Fibroblast of gingiva (primary cell): Measurements from ENCODE around the gene AKR7A3.
A peak's percentile ranks its signal among the peaks of the same experiment; 100 is the strongest.
"Not testable (repeated sequence)": the region's sequence is repeated elsewhere in the genome, so short reads cannot be mapped to it uniquely, and the experiment has no call there.

Experiments
- DNase-seq: peaks from one replicate; pipeline ENCODE4 v3.0.0-alpha.2; 2011; ENCODE audit warnings: low read depth

Gene AKR7A3

DNA sequence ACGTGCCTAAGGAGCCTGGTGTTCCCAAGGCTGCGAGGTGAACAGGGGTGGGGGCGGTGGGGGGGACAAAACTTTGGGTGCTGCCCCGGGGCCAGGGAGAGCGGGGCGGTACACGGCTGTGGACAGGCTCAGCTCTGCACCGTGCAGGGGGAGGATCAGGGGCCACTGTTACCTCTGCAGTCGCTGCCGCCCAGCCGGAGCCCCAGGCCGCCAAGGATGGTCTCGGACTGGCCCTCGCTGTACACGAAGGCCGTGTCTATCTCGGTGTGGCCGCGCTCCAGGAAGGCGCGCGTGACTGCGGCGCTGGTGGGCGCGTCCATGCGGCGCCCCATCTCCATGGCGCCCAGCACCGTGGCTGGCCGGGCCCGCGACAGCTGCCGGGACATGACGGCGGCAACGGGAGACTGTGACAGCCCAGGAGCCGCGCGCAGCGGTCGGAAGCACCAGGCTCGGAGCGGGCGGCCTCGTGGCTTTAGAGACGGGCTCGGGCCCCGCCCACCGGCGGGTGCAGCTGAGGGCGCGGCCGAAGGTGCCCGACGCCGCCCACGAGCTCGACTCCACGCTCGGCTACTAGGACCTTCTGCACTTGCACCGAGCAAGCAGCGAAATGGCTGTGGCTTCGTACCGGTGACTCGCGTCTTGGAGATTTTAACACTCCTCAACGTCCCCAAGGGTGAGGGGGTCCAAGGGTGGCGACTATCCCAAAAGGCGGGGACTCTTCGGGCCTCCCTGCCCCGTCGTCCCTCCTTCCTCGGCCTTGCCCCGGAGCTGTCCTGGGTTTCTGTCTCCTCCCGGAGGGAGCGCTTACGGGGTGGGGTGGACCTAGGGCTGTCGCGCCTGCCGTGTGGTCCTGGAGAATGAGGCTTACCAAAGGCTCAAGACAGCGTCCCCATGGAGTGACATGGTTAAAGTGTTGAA, at the start of gene AKR7A3:
TSS of gene AKR7A3 (minus strand) at position 447 of the 918 bp plus-strand sequence. CDS start at position 386, 61 bp downstream.
- DNase-seq, result not testable (repeated sequence)

DNA sequence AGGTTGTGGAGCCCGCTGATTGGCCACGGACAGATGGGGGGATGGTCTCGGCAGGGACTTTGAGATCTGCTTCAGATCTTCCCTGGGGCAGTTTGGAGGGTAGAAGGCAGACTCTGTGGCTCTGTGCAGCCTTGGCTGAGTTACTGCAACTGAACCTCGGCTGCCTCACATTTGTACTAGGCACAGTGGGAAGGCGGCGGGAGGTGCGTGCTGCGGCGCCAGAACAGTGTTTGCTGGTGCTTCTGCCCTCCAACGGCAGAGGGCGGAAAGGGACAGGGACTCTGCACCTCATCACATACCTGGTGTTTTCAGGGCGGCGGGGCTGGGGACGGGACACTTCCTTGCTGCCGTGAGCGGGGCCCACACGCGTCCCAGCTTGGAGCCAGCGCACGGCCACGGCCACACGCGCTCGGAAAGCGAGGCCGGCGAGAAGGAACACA, 49.8 kb upstream of the AKR7A3 start:
- DNase-seq, result peak; percentile 21

DNA sequence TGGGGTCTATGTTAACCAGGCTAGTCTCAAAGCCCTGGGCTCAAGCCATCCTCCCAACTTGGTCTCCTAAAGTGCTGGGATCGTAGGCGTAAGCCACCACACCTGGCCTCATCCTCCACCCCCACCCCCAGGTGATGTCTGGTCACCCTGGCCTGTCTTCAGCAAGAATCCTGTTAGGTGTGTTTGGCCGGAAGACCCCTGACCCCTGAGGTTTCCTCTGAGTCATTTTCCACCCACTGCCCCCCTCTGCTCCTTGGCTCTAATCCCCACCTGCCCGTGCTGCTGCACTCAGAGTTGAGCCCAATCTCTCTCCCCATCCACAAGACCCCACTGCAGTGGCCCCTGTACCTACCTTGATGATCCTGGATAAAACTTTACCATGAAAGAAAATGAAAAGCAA, 48.7 kb upstream of the AKR7A3 start:
- no peak for DNase-seq

DNA sequence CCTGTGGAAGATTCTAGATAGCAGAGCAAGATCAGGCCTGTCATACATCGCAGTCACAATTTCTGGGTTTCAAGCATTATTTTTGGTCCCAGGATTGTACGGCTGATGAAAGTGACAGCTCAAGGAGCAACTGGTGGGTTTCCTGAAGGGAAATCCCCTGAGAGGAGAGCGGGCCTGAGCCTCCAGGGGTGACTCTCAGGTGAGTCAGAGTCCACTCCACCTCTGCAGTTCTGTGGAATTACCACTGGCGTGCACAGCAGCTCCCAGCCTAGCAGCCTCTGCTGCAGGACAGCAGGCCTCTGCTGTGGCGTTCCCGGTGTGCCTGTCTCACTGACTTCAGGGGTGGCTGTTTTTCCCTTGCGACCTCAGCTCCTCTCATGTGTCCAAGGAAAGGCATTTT, 48.0 kb upstream of the AKR7A3 start:
- DNase-seq, result no peak

DNA sequence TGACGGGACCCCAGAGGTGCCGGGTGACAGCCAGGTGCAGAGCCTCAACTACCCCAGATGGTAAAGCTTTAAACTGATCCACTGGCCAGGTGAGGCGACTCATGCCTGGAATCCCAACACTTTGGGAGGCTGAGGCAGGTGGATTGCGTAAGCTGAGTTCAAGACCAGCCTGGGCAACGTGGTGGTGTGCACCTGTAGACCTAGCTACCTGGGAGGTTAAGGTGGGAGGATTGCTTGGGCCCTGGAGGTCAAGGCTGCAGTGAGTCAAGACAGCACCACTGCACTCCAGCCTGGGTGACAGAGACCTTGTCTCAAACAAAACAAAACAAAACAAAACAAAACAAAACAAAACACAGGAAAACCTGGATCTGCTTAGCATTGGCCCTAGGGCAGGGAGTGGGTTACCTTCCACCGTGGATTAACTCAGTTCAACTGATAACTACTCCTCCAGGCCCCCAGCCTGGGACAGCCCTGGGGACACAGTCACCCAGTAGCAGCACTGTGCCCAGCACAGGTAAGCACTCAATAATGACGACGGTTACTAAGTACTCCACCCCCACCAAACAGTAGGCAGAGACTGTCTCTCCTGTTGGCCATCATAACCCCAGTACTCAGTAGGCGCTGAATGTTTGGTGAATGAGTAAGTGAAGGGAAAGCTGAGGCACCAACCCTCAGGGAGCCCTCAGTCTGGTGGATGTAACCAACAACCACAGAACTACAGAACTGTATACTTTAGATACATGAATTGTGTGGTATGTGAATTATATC, 45.2 kb upstream of the AKR7A3 start:
- no peak for DNase-seq

DNA sequence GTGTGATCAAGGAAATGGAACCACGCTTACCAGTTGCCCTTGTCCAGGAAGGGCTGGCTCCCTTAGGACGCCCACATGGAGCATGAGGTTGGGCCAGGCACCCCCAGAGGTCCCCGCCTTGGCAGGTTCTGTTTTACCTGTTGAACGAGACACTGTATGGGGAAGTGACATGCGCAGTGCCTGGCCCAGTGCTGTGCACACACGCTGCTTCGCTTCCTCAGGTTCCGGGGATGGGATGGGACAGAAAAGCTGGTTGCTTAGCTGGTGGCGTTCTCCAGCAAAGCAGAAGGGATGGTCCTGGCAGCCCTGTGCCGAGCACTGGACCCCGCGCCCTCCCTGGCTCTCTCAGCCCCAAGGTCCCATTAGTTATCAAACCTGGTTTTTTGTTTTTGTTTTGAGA, 44.3 kb upstream of the AKR7A3 start:
- no peak for DNase-seq

DNA sequence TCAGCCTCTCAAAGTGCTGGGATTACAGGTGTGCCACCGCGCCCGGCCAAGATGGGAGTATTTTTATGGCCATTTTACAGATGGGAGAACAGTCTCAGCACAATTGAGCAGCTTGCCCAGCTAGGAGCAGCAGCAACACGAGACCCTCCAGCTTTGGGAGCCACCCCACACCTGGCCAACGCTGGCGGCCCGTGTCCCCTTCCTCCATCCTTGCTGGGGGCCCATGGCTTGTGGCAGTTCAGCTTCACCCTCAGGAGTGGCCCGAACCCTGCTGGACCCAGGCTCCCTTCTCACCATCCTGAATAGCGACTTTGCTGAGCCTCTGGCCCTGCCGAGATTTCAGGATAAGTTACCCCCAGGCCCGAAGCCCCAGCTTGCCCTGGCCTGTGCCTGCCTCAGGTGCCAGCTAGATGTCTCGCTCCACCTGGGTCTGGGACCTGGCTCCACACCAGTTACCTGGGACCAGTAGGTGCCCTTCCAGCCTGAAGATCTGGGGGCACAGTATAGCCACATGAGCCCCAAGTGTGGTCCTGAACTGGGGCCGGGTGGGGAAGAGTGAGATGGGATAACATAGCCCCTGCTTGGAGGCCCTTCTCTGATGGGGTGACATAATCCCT, 42.8 kb upstream of the AKR7A3 start:
- no peak for DNase-seq

DNA sequence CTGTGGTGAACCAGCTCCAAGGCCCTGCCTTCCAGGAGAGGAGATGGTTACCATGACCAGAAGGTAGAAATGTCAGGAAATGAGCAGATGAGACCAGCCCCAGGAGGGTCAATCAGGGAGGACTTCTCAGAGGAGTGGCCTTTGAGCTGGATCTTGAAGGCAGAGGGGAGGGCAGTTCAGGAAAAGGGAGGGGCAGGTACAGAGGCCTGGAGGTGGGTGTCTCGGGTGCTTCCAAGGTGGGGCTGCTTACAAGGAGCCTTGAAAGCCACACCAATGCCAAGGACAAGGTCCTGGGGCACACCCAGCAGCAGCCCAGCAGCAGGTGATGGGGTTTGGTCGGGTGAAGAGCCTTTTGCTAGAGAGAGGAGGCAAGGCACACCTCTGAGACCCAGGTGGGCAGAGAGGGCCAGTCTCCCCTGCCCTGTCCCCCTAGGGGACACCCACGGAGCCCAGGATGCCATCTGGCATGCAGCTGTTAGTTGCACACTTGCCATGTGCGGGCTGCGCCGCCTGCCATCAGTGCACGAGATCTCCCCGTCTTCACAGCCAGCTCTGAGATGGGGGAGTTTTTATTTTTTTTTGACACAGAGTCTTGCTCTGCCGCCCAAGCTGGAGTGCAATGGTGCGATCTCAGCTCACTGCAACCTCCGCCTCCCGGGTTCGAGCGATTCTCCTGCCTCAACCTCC, 42.0 kb upstream of the AKR7A3 start:
- DNase-seq, result no peak

DNA sequence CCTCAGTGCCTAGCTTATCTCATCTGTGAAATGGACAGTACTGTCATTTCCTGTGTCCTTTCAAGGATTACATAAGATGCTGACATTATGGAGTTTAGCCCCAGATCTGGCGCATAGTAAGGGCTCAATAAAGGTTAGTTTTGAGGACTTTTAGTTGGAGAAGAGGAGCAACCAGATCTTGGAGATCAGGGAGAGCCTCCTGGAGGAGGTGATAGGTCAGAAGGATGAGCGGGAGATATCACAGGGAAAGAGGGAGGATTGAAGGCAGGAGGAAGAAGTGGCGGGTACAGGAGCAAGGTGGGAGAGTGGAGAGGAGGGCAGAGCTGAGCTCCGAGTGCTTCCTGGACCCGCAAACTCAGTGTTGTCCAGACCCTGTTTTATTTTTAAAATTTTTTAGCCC, 41.0 kb upstream of the AKR7A3 start:
- DNase-seq, result no peak

DNA sequence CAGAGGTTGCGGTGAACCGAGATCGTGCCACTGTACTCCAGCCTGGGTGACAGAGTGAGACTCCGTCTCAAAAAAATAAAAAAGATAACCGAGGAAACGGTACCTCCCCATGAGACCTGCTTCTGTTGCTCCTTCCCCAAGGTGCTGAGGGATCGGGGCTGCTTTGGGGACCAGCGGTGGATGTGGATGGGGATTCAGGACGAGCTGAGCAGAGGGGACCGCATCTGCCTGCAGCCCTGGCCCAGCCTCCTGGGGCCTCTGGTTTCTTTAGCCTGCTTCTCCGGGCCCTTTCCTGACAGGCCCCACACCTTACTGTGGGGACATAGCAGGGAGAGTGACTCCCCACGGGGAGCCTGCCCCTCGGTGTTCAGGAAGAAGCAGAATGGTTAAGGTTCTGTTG, 40.6 kb upstream of the AKR7A3 start:
- no peak for DNase-seq

DNA sequence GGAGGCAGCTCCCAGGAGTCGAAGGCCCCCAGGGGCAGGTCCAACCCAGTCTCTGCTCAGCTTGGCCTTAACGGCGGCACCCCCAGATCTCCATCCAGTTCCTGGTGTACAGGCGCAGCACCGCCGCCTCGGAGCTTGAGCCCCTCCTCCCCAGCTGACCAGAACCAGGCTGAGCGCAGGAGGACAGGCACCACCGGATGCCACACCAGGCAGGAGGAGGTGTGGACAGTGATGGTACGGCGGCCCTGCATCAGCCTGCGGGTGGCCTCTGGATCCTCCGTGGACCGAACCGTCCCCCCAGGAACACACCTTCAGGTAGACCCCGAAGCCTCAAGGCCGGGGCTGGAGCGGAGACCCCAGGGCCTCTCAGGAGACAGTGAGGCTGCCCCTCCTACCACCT, 39.9 kb upstream of the AKR7A3 start:
- no peak for DNase-seq

DNA sequence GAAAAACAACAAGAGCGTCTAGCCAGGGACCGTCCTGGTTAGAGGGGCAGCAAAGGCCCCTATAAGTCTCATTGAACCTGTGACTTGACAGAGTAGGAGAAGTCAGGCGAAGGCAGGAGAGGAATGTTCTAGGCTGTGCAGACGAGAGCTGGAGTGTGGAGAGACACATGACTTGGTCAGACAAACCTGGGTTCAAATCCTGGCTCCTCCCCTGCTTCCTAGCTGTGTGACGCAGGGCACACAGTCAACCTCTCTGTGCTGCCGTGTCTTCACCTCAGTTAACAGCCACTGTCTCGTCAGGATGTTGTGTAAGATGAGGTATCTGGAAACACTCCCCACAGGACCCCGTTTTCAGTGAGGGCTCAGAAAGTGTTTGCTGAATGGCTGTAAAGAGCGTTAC, 39.2 kb upstream of the AKR7A3 start:
- no peak for DNase-seq

DNA sequence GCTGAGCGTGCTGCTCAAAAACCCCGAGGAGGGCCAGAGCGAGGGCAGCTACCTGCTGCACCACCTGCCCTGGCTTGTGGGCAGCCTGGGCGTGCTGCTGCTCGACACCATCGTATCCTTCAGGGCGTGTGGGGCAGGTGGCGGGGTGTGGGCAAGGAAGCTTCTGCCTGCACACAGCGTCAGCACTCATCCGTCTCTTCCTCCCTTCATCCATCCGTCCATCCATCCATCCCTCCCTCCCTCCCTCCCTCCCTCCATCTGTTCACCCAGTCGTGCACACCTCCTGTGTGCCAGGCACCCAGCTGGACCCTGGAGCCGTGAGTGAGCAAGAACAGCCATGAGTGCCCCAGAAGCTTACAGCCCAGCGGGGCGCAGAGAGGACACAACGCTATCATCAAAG, 38.7 kb upstream of the AKR7A3 start:
- DNase-seq, result no peak

DNA sequence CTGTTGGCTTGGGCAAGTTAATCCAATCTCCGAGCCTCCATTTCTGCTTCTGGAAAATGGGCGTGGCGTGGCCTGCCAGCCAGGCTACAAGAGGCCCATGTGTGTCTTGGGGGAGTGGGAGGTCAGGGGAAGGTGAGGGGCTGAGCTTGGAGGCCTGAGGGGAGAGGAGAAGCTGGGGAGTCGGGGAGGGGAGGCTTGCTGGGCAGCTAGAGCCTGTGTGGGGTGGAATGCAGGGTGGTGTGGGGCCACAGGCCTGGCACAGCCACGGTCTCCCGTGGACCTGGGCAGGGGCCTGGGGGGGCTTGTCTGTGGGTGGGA, 38.1 kb upstream of the AKR7A3 start:
- DNase-seq, result no peak

DNA sequence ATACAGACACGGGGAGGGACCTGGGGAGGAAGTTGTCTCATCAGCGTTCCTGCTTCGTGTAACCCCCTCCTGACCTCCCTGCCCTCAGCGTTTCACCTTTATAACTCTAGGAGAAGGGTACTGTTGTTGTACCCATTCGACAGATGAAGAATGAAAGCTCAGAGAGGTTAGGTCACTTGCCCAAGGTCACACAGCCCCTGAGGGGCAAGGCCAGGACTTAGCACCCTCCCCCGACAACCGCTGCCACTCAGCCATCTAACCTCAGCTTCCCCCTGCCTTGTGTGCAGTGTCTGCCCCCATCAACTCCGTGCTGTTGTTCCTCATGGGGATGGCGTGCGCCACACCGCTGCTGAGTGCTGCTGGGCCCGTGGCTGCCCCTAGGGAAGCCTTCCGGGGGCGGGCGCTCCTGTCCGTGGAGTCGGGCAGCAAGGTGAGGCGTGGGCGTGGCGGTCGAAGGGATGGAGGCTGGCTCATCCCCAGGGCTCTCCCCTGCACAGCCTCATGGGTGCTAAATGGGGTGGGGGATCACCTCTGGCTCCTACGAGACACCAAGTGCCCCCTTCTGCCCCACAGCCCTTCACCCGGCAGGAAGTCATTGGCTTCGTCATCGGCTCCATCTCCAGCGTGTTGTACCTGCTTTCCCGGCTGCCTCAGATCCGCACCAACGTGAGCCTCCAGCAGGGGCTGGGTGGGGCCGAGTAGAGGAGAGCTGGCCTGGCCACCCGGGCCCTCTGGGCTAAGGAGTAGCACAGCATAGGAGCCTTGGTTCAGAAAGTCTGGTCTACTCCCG, 37.6 kb upstream of the AKR7A3 start:
- no peak for DNase-seq

DNA sequence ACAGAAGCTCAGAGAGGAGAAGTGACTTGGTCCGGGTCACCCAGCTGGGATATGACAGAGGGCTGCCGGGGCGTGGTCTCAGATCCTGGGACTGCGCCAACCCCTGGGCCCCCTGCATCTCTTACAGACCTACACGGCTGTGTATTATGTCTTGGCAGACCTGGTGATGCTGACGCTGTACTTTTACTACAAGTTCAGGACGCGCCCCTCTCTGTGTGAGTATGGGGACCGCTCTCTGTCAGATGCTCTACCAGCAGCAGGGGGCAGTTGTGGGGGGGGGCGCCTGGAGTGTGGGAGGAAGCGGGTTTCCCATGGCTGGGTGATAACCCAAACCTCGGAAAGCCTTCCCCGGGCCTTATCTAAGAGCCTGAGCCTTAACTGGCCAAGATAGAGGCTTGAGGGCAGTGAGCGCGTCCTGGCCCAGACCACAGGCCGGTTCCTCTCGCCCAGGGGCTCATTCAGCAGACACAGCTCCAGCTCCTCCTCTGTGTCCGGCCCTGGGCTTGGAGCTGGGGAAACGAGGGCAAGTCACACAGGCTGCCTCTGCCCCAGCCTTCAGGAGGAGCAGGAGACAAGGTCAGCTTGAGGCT, 36.9 kb upstream of the AKR7A3 start:
- no peak for DNase-seq

DNA sequence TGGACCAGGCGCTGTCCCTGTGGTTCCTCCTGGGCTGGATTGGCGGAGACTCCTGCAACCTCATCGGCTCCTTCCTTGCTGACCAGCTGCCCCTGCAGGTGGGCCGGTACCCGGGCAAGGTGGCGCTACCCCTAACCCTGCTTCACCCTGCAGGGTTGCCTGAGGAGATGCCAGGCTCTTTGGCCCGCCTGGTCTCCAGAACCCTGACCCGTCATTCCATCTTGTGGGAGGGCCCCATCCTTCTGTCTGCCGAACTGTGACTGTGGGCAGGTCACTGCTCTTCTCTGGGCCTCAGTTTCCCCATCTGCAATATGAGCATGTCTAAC, 36.1 kb upstream of the AKR7A3 start:
- no peak for DNase-seq

DNA sequence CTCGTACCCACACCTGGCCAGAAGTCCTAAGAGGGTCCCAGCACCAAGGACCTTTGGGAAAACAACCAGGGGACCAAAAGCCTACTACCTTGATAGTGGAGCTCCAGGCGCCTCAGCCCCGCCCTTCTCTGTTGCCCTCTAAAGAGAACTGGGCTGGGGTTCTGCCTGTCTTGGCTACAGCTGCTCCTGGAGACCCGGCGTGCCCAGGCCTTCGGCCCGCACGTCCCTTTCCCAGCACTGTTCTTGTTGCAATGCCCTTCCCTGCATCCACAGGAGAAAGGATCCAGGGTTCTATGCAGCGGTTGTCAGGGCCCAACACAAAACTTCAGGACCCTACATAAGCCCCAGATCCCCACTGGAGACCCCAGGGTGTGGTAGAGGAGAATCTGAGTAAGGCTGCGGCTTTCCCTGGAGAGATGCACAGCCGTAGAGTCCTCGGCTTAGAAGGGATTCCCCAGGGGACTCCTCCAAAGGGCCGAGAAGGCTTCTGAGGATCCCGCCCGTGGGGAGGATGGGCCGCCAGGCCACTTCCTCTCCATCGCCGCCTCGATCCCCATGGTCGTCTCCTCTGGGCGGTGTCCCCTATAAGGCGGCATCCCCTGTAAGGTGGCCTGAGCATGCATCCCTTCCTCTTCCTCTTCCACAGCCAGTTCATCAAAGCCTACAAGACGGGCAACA, 35.6 kb upstream of the AKR7A3 start:
- no peak for DNase-seq

DNA sequence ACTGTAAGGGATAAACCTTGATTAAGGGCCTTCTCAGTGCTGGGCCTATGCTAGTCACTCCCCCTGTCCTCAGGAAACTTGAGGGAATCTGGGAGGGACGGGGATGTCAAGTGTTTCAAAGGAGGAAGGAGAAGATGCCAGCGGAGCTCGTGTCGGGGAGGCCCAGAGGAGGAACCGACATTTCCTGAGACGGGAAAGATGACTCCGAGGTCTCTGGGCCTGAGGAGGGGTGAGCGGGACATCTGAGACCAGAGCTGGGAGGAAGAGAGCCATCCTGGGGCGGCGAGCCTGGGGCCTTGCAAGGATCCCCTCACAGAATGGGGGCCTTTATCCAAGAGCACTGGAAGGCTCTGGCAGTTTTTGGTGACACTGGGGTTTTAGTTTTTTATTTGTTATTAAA, 33.9 kb upstream of the AKR7A3 start:
- no peak for DNase-seq

DNA sequence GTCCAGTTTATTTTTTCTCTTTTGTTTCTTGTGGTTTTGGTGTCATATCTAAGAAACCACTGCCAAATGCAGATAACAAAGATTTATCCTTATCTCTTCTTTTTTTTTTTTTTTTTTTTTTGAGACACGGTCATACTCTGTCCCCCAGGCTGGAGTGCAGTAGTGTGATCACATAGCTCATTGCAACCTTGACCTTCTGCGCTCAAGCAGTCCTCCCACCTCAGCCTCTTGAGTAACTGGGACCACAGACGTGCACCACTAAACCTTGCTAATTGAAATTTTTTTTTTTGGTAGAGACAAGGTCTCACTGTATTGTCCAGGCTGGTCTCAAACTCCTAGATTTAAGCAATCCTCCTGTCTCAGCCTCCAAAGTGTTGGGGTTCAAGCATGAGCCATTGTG, 32.5 kb upstream of the AKR7A3 start:
- DNase-seq, result no peak

DNA sequence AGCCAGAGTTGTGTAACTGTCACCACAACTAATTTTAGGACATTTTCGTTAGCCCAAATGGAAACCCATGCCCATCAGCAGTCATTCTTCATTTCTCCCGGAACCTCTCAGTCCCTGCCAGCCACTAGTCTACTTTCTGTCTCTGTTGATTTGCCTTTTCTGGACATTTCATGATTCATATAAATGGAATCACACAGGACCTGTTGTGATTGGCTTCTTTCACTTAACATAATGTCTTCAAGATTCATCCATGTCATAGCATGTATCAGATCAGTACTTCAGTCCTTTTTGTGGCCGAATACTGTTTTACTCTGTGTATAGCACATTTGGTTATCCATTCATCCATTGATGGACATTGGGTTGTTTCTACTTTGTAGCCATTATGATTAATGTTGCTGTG, 30.6 kb upstream of the AKR7A3 start:
- no peak for DNase-seq
